H9 (cell line): ENCODE measurements around the gene PPWD1. TPM values are rescaled to one million over a fixed set of nuclear protein-coding genes. Genes with fewer than 3 reads are reported as not detected.

Source experiments
- DNase-seq: peaks from one replicate; pipeline ENCODE4 v3.0.0-alpha.2; 2017
- H2AFZ ChIP-seq: one replicate; pipeline ENCODE4 v1.6.1; 2013; ENCODE audit warnings: mild to moderate bottlenecking, low read length, control low read depth, moderate library complexity
- H2AK5ac ChIP-seq: 2 replicates; pipeline ENCODE4 v1.6.1; 2013; ENCODE audit warnings: low read length, control low read depth, mixed read lengths; ENCODE audit not compliant: insufficient read length
- H2BK120ac ChIP-seq: one replicate; pipeline ENCODE4 v1.6.1; 2013; ENCODE audit warnings: low read depth, mild to moderate bottlenecking, low read length, control low read depth, inconsistent platforms; ENCODE audit not compliant: poor library complexity, severe bottlenecking
- H2BK12ac ChIP-seq: 2 replicates; pipeline ENCODE4 v1.6.1; 2013; ENCODE audit warnings: low read length, control low read depth, mixed read lengths, low read depth; ENCODE audit not compliant: insufficient read length
- H2BK15ac ChIP-seq: 2 replicates; pipeline ENCODE4 v1.6.1; 2013; ENCODE audit warnings: low read depth, low read length, control low read depth
- H2BK20ac ChIP-seq: one replicate; pipeline ENCODE4 v1.6.1; 2013; ENCODE audit warnings: low read depth, mild to moderate bottlenecking, low read length, control low read depth, inconsistent platforms; ENCODE audit not compliant: poor library complexity, severe bottlenecking
- H2BK5ac ChIP-seq: 2 replicates; pipeline ENCODE4 v1.6.1; 2013; ENCODE audit warnings: low read length, control low read depth, mixed read lengths; ENCODE audit not compliant: insufficient read length
- H3K14ac ChIP-seq: 2 replicates; pipeline ENCODE4 v1.6.1; 2013; ENCODE audit warnings: low read length, control low read depth; ENCODE audit not compliant: insufficient read depth
- H3K18ac ChIP-seq: 2 replicates; pipeline ENCODE4 v1.6.1; 2013; ENCODE audit warnings: low read depth, mild to moderate bottlenecking, mixed read lengths, low read length, control low read depth; ENCODE audit not compliant: insufficient read length
- H3K23ac ChIP-seq: 2 replicates; pipeline ENCODE4 v1.6.1; 2013; ENCODE audit warnings: low read length, control low read depth, mixed read lengths, low read depth; ENCODE audit not compliant: insufficient read length
- H3K23me2 ChIP-seq: 2 replicates; pipeline ENCODE4 v1.6.1; 2013; ENCODE audit warnings: low read depth, mild to moderate bottlenecking, mixed read lengths, low read length, control low read depth; ENCODE audit not compliant: insufficient read length, poor library complexity, severe bottlenecking
- H3K27ac ChIP-seq: 2 replicates; pipeline ENCODE4 v1.5.1; 2013; ENCODE audit warnings: low read length, control low read depth, mixed read lengths, low read depth; ENCODE audit not compliant: insufficient read length
- H3K27me3 ChIP-seq: 2 replicates; pipeline ENCODE4 v1.6.1; 2013; ENCODE audit warnings: low read length, control low read depth, inconsistent platforms; ENCODE audit not compliant: insufficient read depth
- H3K4ac ChIP-seq: 2 replicates; pipeline ENCODE4 v1.6.1; 2013; ENCODE audit warnings: low read depth, mild to moderate bottlenecking, control low read depth, inconsistent platforms, low read length, moderate library complexity
- H3K4me1 ChIP-seq: 2 replicates; pipeline ENCODE4 v1.6.1; 2013; ENCODE audit warnings: low read length, control low read depth, inconsistent platforms; ENCODE audit not compliant: insufficient read depth
- H3K4me2 ChIP-seq: 2 replicates; pipeline ENCODE4 v1.6.1; 2013; ENCODE audit warnings: low read length, control low read depth, mixed read lengths; ENCODE audit not compliant: insufficient read length, insufficient read depth
- H3K56ac ChIP-seq: 2 replicates; pipeline ENCODE4 v1.6.1; 2013; ENCODE audit warnings: low read depth, mild to moderate bottlenecking, mixed read lengths, low read length, control low read depth; ENCODE audit not compliant: insufficient read length
- H3K79me1 ChIP-seq: 2 replicates; pipeline ENCODE4 v1.6.1; 2013; ENCODE audit warnings: low read depth, mild to moderate bottlenecking, moderate library complexity, low read length, control low read depth, inconsistent platforms; ENCODE audit not compliant: insufficient read depth, poor library complexity, severe bottlenecking
- H3K79me2 ChIP-seq: 2 replicates; pipeline ENCODE4 v1.6.1; 2013; ENCODE audit warnings: low read length, control low read depth, inconsistent platforms; ENCODE audit not compliant: insufficient read depth
- H3K9ac ChIP-seq: 2 replicates; pipeline ENCODE4 v1.6.1; 2013; ENCODE audit warnings: low read length, control low read depth, mixed read lengths; ENCODE audit not compliant: insufficient read length; ENCODE audit errors: extremely low read depth
- H3K9me3 ChIP-seq: one replicate; pipeline ENCODE4 v1.6.1; 2013; ENCODE audit warnings: low read depth, low read length, inconsistent platforms; ENCODE audit not compliant: control insufficient read depth
- H3T11ph ChIP-seq: one replicate; pipeline ENCODE4 v1.6.1; 2013; ENCODE audit warnings: mild to moderate bottlenecking, low read length, control low read depth, inconsistent platforms
- H4K20me1 ChIP-seq: one replicate; pipeline ENCODE4 v1.6.1; 2013; ENCODE audit not compliant: control insufficient read depth, insufficient read length, insufficient read depth
- H4K5ac ChIP-seq: 2 replicates; pipeline ENCODE4 v1.6.1; 2013; ENCODE audit warnings: low read depth, mild to moderate bottlenecking, mixed read lengths, low read length, control low read depth; ENCODE audit not compliant: insufficient read length
- H4K8ac ChIP-seq: replicated peaks from 2 replicates; pipeline ENCODE4 v1.6.1; 2013; ENCODE audit warnings: low read length, control low read depth, mixed read lengths, low read depth; ENCODE audit not compliant: insufficient read length
- H4K91ac ChIP-seq: 2 replicates; pipeline ENCODE4 v1.6.1; 2013; ENCODE audit warnings: low read depth, mild to moderate bottlenecking, moderate library complexity, mixed read lengths, low read length, control low read depth; ENCODE audit not compliant: insufficient read length
- H3K27ac Mint-ChIP-seq, 3 experiments: 2 replicates in 2 of 3; 3 replicates in 1 of 3; pipeline ENCODE4 v1.8.0; 2020 to 2021; ENCODE audit warnings: mixed read lengths in 3 of 3, mild to moderate bottlenecking in 1 of 3, moderate library complexity in 1 of 3
- H3K27me3 Mint-ChIP-seq: 2 replicates; pipeline ENCODE4 v1.8.0; 2021; ENCODE audit warnings: low read depth, mild to moderate bottlenecking, moderate library complexity, mixed read lengths
- H3K36me3 Mint-ChIP-seq, 3 experiments: 2 replicates in 2 of 3; 3 replicates in 1 of 3; pipeline ENCODE4 v1.8.0; 2020 to 2021; ENCODE audit warnings: low read depth in 3 of 3, mixed read lengths in 3 of 3; ENCODE audit not compliant: insufficient read depth in 1 of 3
- H3K4me1 Mint-ChIP-seq, 2 experiments: 2 replicates each; pipeline ENCODE4 v1.8.0; 2020; ENCODE audit warnings: mixed read lengths in 2 of 2
- H3K4me3 Mint-ChIP-seq, 2 experiments: 2 replicates in 1 of 2; 3 replicates in 1 of 2; pipeline ENCODE4 v1.8.0; 2020 to 2021; ENCODE audit warnings: mild to moderate bottlenecking in 2 of 2, mixed read lengths in 2 of 2, moderate library complexity in 1 of 2
- H3K9me3 Mint-ChIP-seq, 2 experiments: 2 replicates in 1 of 2; 3 replicates in 1 of 2; pipeline ENCODE4 v1.8.0; 2020; ENCODE audit warnings: mild to moderate bottlenecking in 2 of 2, mixed read lengths in 2 of 2, moderate library complexity in 1 of 2
- CTCF ChIP-seq: fragments of 200-600 bp; sonication (generic); conservative IDR thresholded peaks from 3 replicates; pipeline ENCODE4 v1.8.0; 2021; ENCODE audit warnings: antibody characterized with exemption, mild to moderate bottlenecking
- WGBS: extraction: QIAGEN DNeasy Blood & Tissue Kit; methylation state at CpG from one replicate; pipeline ENCODE4 v1.1.7; 2013; ENCODE audit warnings: missing lambda C conversion rate, low lambda C conversion rate, mixed read lengths; ENCODE audit not compliant: insufficient read length; ENCODE audit errors: extremely low coverage; 5-methylcytosine and 5-hydroxymethylcytosine counted together
- total RNA-seq: library from RNA; stranded (reverse); gene quantifications from 2 replicates; pipeline ENCODE4 v1.2.1, GENCODE V29; 2021

The PPWD1 gene
- total RNA-seq, 1 experiment from 2014 or later: 43.2 TPM

DNA sequence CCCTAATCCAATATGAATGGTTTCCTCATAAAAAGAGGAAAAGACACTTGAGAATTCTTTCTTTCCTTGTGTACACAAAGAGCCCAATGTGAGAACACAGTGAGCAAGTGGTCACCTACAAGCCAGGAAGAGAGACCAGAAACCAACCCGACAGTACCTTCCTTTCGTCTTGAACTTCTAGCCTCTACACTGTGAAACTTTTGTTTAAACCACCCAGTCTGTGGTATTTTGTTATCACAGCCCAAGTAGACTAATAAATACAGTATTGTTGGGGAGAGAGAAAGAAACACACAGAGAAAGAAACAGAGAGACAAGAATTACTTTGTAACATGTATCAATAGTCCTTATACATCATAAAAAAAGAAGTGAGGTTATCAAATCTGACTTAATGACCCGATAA, 37.4 kb upstream of the PPWD1 start:
- Histone ChIP-seq H2BK15ac (no peak overlapping the region), H2BK5ac (no peak overlapping the region), H2BK12ac (no peak overlapping the region), H3K4me1 (no peaks in the 10 kb centered on the region), H4K20me1 (no peaks in the 10 kb centered on the region), H3K14ac (no peak overlapping the region), H3K23ac (no peak overlapping the region), H3K27ac (no peak overlapping the region), H3K4ac (no peak overlapping the region), H2BK20ac (no peak overlapping the region), H3K18ac (no peak overlapping the region), H2BK120ac (no peak overlapping the region), H3K79me2 (no peaks in the 10 kb centered on the region), H3K9ac (no peak overlapping the region), H3K27me3 (no peaks in the 10 kb centered on the region), H2AK5ac (no peak overlapping the region), H4K5ac (no peak overlapping the region), H3K23me2 (no peaks in the 10 kb centered on the region), H3K9me3 (no peaks in the 10 kb centered on the region), H3T11ph (no peak overlapping the region), H2AFZ (no peak overlapping the region), H3K4me2 (no peak overlapping the region), H4K91ac (no peak overlapping the region), H3K56ac (no peak overlapping the region), H4K8ac (no peak overlapping the region), H3K79me1 (no peaks in the 10 kb centered on the region)
- WGBS: no CpG with 5 or more reads among the region's 3 CpGs
- Mint-ChIP-seq H3K27ac (no peak overlapping the region; a peak in 1 of 7 replicates), H3K4me1 (no peaks in the 10 kb centered on the region), H3K36me3 (peaks cover 10 to 48% (median 40%) of the 10 kb centered on the region in 3 experiments; a peak in 6 of 7 replicates), H3K9me3 (no peaks in the 10 kb centered on the region), H3K4me3 (no peak overlapping the region), H3K27me3 (no peaks in the 10 kb centered on the region)
- no peak for DNase-seq
- no peak for TF ChIP-seq CTCF
